Vagina (tissue), 2 donors: ENCODE results near the gene BCL6B.

Source experiments
- POLR2A ChIP-seq, 2 donors: fragments of 450-650 bp; IDR thresholded peaks; one replicate each; pipeline ENCODE4 v1.6.1; 2017; ENCODE audit warnings: antibody characterized with exemption in 2 of 2, mild to moderate bottlenecking in 2 of 2, moderate library complexity in 2 of 2
- TF ChIP-seq, protein P1 (sequence below), 3 experiments: fragments of 450-650 bp in 2 of 3; fragments of 200-600 bp in 1 of 3; sonication (generic) in 1 of 3; IDR thresholded peaks; one replicate each; pipeline ENCODE4 v1.5.1; 2017 to 2019; ENCODE audit warnings: antibody characterized with exemption in 3 of 3, mild to moderate bottlenecking in 2 of 3, moderate library complexity in 2 of 3

DNA sequence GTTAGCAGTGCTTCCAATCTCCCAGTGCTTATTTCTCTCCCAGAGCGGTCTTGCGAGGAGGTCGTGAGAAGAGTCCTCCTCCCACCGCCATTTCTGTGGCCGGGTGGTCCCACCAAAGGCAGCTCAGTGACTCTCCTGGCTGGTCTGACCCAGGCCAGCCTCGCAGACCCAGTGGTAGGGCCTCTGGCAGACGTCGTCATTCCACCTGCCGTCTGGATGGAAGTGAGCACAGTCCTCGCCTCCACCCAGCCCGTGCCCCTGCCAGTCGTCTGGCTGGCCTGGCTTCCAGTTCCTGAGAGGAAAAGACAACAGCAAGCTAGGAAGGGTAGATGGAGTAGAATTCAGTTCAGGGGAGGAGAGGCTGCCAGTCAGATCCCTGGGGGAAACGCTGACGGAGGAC is 52.1 kb downstream of the BCL6B start:
- TF ChIP-seq, protein P1, sequence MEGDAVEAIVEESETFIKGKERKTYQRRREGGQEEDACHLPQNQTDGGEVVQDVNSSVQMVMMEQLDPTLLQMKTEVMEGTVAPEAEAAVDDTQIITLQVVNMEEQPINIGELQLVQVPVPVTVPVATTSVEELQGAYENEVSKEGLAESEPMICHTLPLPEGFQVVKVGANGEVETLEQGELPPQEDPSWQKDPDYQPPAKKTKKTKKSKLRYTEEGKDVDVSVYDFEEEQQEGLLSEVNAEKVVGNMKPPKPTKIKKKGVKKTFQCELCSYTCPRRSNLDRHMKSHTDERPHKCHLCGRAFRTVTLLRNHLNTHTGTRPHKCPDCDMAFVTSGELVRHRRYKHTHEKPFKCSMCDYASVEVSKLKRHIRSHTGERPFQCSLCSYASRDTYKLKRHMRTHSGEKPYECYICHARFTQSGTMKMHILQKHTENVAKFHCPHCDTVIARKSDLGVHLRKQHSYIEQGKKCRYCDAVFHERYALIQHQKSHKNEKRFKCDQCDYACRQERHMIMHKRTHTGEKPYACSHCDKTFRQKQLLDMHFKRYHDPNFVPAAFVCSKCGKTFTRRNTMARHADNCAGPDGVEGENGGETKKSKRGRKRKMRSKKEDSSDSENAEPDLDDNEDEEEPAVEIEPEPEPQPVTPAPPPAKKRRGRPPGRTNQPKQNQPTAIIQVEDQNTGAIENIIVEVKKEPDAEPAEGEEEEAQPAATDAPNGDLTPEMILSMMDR (IDR thresholded peaks at IDR 0.05): no peak
- no peak for TF ChIP-seq POLR2A (IDR thresholded peaks at IDR 0.05)
